K562 (cell line): ENCODE measurements around the gene ZNF787. TPM values are rescaled to one million over a fixed set of nuclear protein-coding genes. Genes with fewer than 3 reads are reported as not detected.

Experiments used
- CBX2 ChIP-seq: fragments of 200-600 bp; sonication (generic); IDR thresholded peaks from one replicate; pipeline ENCODE4 v1.6.1; 2012; ENCODE audit warnings: mild to moderate bottlenecking, low read length, inconsistent platforms; ENCODE audit not compliant: insufficient read depth, poor library complexity, severe bottlenecking
- CEBPZ ChIP-seq: fragments of 150-350 bp; IDR thresholded peaks from 2 replicates; pipeline ENCODE4 v1.6.1; 2014; ENCODE audit warnings: low read depth, mild to moderate bottlenecking, low read length, borderline replicate concordance
- DPF2 ChIP-seq: fragments of 450-650 bp; IDR thresholded peaks from 2 replicates; pipeline ENCODE4 v1.6.1; 2016
- EGR1 ChIP-seq: fragments of 450-650 bp; conservative IDR thresholded peaks from 2 replicates; pipeline ENCODE4 v1.6.1; 2017; ENCODE audit warnings: mild to moderate bottlenecking
- ESRRA ChIP-seq: fragments of 450-650 bp; IDR thresholded peaks from 2 replicates; pipeline ENCODE4 v1.6.1; 2014; ENCODE audit warnings: low read depth, mild to moderate bottlenecking, moderate library complexity, borderline replicate concordance
- GTF2A2 ChIP-seq: IDR thresholded peaks from 2 replicates; pipeline ENCODE4 v1.6.1; 2016; ENCODE audit warnings: mild to moderate bottlenecking, missing genetic modification characterization, missing compliant biosample characterization
- MCM5 ChIP-seq: fragments of 450-650 bp; IDR thresholded peaks from 2 replicates; pipeline ENCODE4 v1.6.1; 2016; ENCODE audit warnings: low read depth
- MCM7 ChIP-seq, 2 experiments: fragments of 450-650 bp; IDR thresholded peaks; 2 replicates each; pipeline ENCODE4 v1.6.1; 2016 to 2018
- NR2C2 ChIP-seq, 2 experiments: fragments of 200-800 bp in 1 of 2; sonication (Bioruptor generic) in 1 of 2; sonication (generic) in 1 of 2; formaldehyde crosslinking in 1 of 2; IDR thresholded peaks; 2 replicates each; pipeline versions ENCODE4 v1.6.1 to v1.8.0; 2016 to 2022; ENCODE audit warnings: mild to moderate bottlenecking in 1 of 2, missing compliant biosample characterization in 1 of 2, missing genetic modification characterization in 1 of 2, missing genetic modification reagents in 1 of 2
- RB1 ChIP-seq: fragments of 450-650 bp; IDR thresholded peaks from 2 replicates; pipeline ENCODE4 v1.6.1; 2017; ENCODE audit warnings: low read depth, mild to moderate bottlenecking
- ZNF311 ChIP-seq: fragments of 250-450 bp; sonication (Bioruptor Pico); IDR thresholded peaks from 2 replicates; pipeline ENCODE4 v1.4.0; 2020; ENCODE audit warnings: mild to moderate bottlenecking, moderate library complexity
- ZNF324 ChIP-seq: fragments of 250-450 bp; sonication (Bioruptor Pico); IDR thresholded peaks from 2 replicates; pipeline ENCODE4 v1.4.0; 2020; ENCODE audit warnings: mild to moderate bottlenecking
- ZNF699 ChIP-seq: fragments of 250-450 bp; sonication (Bioruptor Pico); IDR thresholded peaks from 2 replicates; pipeline ENCODE4 v1.8.0; 2021; ENCODE audit warnings: mild to moderate bottlenecking, moderate library complexity; ENCODE audit not compliant: insufficient replicate concordance
- polyA plus RNA-seq, 8 experiments: library from polyadenylated mRNA; depleted of rRNA in 4 of 8; stranded (reverse) in 5 of 8; unstranded in 3 of 8; fragments of >200 nt; fragmentation: Nextera tagmentation in 2 of 8; fragmentation: Illumina TruSeq in 1 of 8; extraction: Ambion mirVana in 2 of 8; extraction: Trizol in 1 of 8; gene quantifications; 2 replicates each; pipeline versions ENCODE4 v1.2.1 to v1.2.3, GENCODE V29; 2011 to 2014; ENCODE audit warnings: inconsistent platforms in 1 of 8, missing spikeins in 1 of 8
- total RNA-seq, 7 experiments: library from RNA; depleted of rRNA in 6 of 7; stranded (reverse); fragments of >200 nt in 6 of 7; fragmentation: Illumina TruSeq in 2 of 7; extraction: Trizol in 2 of 7; gene quantifications; 2 replicates each; pipeline versions ENCODE4 v1.2.1 to v1.2.3, GENCODE V29; 2011 to 2021; ENCODE audit warnings: low replicate concordance in 1 of 7
- TF ChIP-seq, protein P1 (sequence below), 2 experiments: IDR thresholded peaks; 2 replicates each; pipeline ENCODE4 v1.6.1; 2011; ENCODE audit warnings: borderline replicate concordance in 1 of 2, control low read depth in 1 of 2, low read depth in 1 of 2, low read length in 1 of 2, mild to moderate bottlenecking in 1 of 2, mixed read lengths in 1 of 2, moderate library complexity in 1 of 2; ENCODE audit not compliant: insufficient read depth in 1 of 2, insufficient read length in 1 of 2, poor library complexity in 1 of 2, severe bottlenecking in 1 of 2; ENCODE audit errors: extremely low read depth in 1 of 2
- TF ChIP-seq, protein P2 (sequence below): sonication (generic); formaldehyde crosslinking; IDR thresholded peaks from 2 replicates; pipeline ENCODE4 v1.8.0; 2022; ENCODE audit warnings: missing genetic modification reagents, mild to moderate bottlenecking, borderline replicate concordance
- TF ChIP-seq, protein P3 (sequence below): sonication (generic); formaldehyde crosslinking; IDR thresholded peaks from 2 replicates; pipeline ENCODE4 v1.8.0; 2022; ENCODE audit warnings: mild to moderate bottlenecking, missing genetic modification reagents
- TF ChIP-seq, protein P4 (sequence below): IDR thresholded peaks from 2 replicates; pipeline ENCODE4 v1.6.1; 2014; ENCODE audit warnings: antibody characterized with exemption

Gene ZNF787
- total and polyA plus RNA-seq, 9 of the 15 experiments (the other 6 are each of a cell fraction or from before 2014, with no cell fraction given) = 0.45 to 77.6 (median 7.3) TPM

- TF ChIP-seq CEBPZ (no peak), CBX2 (no peak), RB1 (no peak; the same call in 1 of the 2 replicates), ZNF699 (no peak), ZNF324 (CRISPR knock-in tag) (no peak), NR2C2 (CRISPR knock-in tag; IDR thresholded peaks at IDR 0.05) (peak; percentile 82), NR2C2 (tag; IDR thresholded peaks at IDR 0.05) (peak; percentile 92), EGR1 (0 out of 2 replicates have a peak, but pooled peaks have one; percentile 49), GTF2A2 (tag) (no peak), ESRRA (no peak; the same call in 1 of the 2 replicates), DPF2 (no peak), MCM5 (no peak), MCM7 (IDR thresholded peaks at IDR 0.05) (no peak), ZNF311 (peak; percentile 48; the same call in 1 of the 2 replicates)
- TF ChIP-seq, protein P1, sequence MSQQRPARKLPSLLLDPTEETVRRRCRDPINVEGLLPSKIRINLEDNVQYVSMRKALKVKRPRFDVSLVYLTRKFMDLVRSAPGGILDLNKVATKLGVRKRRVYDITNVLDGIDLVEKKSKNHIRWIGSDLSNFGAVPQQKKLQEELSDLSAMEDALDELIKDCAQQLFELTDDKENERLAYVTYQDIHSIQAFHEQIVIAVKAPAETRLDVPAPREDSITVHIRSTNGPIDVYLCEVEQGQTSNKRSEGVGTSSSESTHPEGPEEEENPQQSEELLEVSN (IDR thresholded peaks at IDR 0.05; ENCODE audit: borderline replicate concordance in 1 of 2, extremely low read depth in 1 of 2, insufficient read depth in 1 of 2, insufficient read length in 1 of 2, low read depth in 1 of 2, low read length in 1 of 2, poor library complexity in 1 of 2, severe bottlenecking in 1 of 2) = peak in 1 of 2 experiments; percentile 61
- TF ChIP-seq, protein P2, sequence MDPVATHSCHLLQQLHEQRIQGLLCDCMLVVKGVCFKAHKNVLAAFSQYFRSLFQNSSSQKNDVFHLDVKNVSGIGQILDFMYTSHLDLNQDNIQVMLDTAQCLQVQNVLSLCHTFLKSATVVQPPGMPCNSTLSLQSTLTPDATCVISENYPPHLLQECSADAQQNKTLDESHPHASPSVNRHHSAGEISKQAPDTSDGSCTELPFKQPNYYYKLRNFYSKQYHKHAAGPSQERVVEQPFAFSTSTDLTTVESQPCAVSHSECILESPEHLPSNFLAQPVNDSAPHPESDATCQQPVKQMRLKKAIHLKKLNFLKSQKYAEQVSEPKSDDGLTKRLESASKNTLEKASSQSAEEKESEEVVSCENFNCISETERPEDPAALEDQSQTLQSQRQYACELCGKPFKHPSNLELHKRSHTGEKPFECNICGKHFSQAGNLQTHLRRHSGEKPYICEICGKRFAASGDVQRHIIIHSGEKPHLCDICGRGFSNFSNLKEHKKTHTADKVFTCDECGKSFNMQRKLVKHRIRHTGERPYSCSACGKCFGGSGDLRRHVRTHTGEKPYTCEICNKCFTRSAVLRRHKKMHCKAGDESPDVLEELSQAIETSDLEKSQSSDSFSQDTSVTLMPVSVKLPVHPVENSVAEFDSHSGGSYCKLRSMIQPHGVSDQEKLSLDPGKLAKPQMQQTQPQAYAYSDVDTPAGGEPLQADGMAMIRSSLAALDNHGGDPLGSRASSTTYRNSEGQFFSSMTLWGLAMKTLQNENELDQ (CRISPR knock-in tag) = no peak
- TF ChIP-seq, protein P3, sequence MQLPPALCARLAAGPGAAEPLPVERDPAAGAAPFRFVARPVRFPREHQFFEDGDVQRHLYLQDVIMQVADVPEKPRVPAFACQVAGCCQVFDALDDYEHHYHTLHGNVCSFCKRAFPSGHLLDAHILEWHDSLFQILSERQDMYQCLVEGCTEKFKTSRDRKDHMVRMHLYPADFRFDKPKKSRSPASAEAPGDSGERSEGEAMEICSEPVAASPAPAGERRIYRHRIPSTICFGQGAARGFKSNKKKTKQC = 0 out of 2 replicates have a peak, but pooled peaks have one; percentile 46
- TF ChIP-seq, protein P4, sequence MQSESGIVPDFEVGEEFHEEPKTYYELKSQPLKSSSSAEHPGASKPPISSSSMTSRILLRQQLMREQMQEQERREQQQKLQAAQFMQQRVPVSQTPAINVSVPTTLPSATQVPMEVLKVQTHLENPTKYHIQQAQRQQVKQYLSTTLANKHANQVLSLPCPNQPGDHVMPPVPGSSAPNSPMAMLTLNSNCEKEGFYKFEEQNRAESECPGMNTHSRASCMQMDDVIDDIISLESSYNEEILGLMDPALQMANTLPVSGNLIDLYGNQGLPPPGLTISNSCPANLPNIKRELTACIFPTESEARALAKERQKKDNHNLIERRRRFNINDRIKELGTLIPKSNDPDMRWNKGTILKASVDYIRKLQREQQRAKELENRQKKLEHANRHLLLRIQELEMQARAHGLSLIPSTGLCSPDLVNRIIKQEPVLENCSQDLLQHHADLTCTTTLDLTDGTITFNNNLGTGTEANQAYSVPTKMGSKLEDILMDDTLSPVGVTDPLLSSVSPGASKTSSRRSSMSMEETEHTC = no peak
Observed at GRCh38 chr19:56140583-56141416, 19.7 kb upstream of the ZNF787 start, which contains the start of gene ZNF444 (continued).
